ENCODE data around the gene FOXL3. TPM values are rescaled to one million over a fixed set of nuclear protein-coding genes. Genes with fewer than 3 reads are reported as not detected.

Gene FOXL3
- total RNA-seq, 4 donors from 2014 or later: not detected

DNA sequence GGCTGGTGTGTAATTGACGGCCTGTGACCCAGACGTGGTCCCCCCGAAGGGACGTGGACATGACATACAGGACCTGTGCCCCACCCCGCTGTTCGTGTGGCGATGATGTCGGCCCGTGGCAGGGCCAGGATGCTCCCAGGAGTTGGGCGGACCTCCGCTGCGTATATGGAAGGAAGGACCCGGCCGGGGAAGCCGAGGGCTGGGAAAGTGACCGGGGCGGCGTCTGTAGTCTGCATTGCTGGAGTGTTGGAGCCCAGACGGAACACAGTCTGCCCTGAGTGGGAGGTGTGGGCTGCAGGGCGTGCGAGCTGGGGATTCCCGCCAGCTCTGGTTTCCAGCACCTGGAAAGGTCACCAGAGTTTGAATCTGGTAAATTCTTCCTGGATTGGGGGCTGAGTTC, 45.0 kb upstream of the FOXL3 start:
- H3K4me3 ChIP-seq: no peak overlapping the region
- intact Hi-C loops (cut with DNase I): no loop called here
- TF ChIP-seq CTCF (IDR thresholded peaks at IDR 0.05) (no peak), POLR2A (IDR thresholded peaks at IDR 0.05; ENCODE audit: low read depth) (no peak), EP300 (IDR thresholded peaks at IDR 0.05) (no peak), POLR2AphosphoS5 (IDR thresholded peaks at IDR 0.05) (no peak)
- no peaks in the 10 kb centered on the region for H3K9me3 ChIP-seq
- H3K27ac ChIP-seq (replicated peaks in 1 of 4): peak overlapping the region in 2 of 4 donors; percentile 22 to 31
- H3K36me3 ChIP-seq: peaks cover 20 to 66% (median 56%) of the 10 kb centered on the region in 4 donors
- H3K27me3 ChIP-seq: no peaks in the 10 kb centered on the region
- WGBS: 79% methylated on average over 13 of the region's 22 CpGs
- no peak for DNase-seq (ENCODE audit: extremely low spot score)
- H3K4me1 ChIP-seq: peaks cover 3 to 34% (median 21%) of the 10 kb centered on the region in 4 donors

DNA sequence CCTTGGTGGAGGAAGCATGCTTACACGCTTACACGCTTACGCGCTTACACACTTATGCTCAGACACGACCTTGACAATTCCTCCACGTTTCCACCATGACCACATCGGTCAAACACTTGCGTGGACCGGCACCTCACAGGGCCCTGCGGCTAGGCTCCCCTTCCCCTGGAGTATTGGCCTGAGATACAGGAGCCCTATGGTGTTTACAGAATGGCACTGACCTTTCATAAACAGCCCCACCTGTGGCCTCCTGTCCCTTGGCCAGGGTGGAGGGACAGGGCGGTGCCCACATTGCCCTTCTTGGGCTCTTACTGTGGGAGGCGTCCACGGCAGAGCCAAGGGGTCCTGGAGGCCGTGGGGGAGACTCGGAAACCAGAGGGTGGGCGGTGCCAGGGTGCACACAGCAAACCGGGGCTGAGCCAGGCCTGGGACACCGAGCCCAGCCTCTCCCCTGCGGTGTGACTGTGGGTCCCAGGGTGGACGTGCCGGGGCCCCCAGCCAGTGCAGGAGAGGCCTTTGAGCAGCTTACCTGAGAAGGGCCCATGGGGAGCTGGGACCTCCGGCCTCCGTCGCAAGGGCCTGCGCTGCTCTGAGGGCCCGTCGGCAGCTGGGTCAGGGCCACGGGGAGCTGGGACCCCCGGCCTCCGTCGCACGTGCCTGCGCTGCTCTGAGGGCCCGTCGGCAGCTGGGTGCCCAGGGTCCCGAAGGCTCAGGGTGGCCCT, 44.2 kb upstream of the FOXL3 start:
- peaks cover 25 to 74% (median 63%) of the 10 kb centered on the region in 4 donors for H3K36me3 ChIP-seq

DNA sequence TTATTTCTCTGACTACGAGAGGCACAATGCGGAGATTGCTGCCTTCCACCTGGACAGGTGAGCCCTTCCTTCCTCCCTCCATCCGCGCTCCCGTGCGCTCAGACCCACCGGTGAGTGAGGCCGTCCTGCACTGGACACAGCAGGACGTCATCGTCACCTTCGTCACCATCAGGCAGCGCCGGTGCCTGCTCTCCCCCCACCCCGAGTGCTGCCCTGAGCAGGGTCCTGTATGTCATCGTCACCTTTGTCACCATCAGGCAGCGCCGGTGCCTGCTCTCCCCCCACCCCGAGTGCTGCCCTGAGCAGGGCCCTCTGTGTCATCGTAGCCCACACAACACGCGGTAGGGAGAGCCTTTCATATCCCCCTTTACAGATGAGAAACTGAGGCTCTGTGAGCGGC, 43.5 kb upstream of the FOXL3 start:
- Histone ChIP-seq H3K27me3 (no peaks in the 10 kb centered on the region), H3K9me3 (no peaks in the 10 kb centered on the region), H3K4me1 (peaks cover 0 to 23% (median 12%) of the 10 kb centered on the region in 4 donors), H3K4me3 (no peak overlapping the region), H3K36me3 (peaks cover 30 to 81% (median 71%) of the 10 kb centered on the region in 4 donors), H3K27ac (replicated peaks in 1 of 4) (no peak overlapping the region)
- TF ChIP-seq POLR2A (IDR thresholded peaks at IDR 0.05; ENCODE audit: low read depth) (no peak), POLR2AphosphoS5 (IDR thresholded peaks at IDR 0.05) (no peak), EP300 (IDR thresholded peaks at IDR 0.05) (no peak), CTCF (IDR thresholded peaks at IDR 0.05) (no peak)
- intact Hi-C loops (cut with DNase I): no loop called here
- 87% methylated on average over 18 of the region's 22 CpGs for WGBS
- DNase-seq (ENCODE audit: extremely low spot score): no peak

More for the DNA sequence above, 44.2 kb upstream of the FOXL3 start:
- DNase-seq (ENCODE audit: extremely low spot score): no peak
- Histone ChIP-seq H3K27me3 (no peaks in the 10 kb centered on the region), H3K4me1 (peaks cover 3 to 30% (median 17%) of the 10 kb centered on the region in 4 donors), H3K4me3 (no peak overlapping the region), H3K27ac (replicated peaks in 1 of 4) (peak overlapping the region in 2 of 4 donors; percentile 22 to 31), H3K9me3 (no peaks in the 10 kb centered on the region)
- TF ChIP-seq CTCF (IDR thresholded peaks at IDR 0.05): no peak
- intact Hi-C loops (cut with DNase I): no loop called here
- 88% methylated on average over 17 of the region's 36 CpGs for WGBS

DNA sequence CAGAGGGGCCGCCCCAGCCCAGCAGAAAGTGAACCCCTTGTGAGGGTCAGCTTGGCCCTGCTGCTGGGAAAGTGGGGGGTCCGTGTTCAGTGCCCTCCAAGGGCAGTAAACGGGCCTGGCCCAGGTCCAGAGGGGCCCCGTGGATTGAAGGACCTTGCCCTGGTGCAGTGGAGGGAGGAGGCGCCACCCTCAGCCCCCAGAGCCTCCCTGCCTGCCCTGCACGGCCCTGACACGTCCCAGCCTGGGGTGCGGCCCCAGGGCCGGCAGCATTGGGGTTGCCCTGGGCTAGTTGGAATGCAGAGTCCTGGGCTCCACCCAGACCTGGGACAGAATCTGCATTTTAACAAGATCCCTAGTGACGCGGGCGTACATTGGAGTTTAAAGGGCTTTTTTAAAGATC, 42.8 kb upstream of the FOXL3 start:
- Histone ChIP-seq H3K27me3 (no peaks in the 10 kb centered on the region), H3K4me3 (no peak overlapping the region), H3K4me1 (peaks cover 0 to 20% (median 10%) of the 10 kb centered on the region in 4 donors), H3K27ac (replicated peaks in 1 of 4) (no peak overlapping the region), H3K9me3 (no peaks in the 10 kb centered on the region), H3K36me3 (peaks cover 35 to 84% (median 75%) of the 10 kb centered on the region in 4 donors)
- no peak for DNase-seq (ENCODE audit: extremely low spot score)
- WGBS: 92% methylated on average over 3 of the region's 12 CpGs
- intact Hi-C loops (cut with DNase I): no loop called here
- TF ChIP-seq POLR2AphosphoS5 (IDR thresholded peaks at IDR 0.05) (no peak), CTCF (IDR thresholded peaks at IDR 0.05) (no peak), EP300 (IDR thresholded peaks at IDR 0.05) (no peak), POLR2A (IDR thresholded peaks at IDR 0.05; ENCODE audit: low read depth) (no peak)
